Activated T-helper 1 cell treated with Interleukin-2 at 50 U/mL for 16 hours (primary cell): ENCODE results near the gene PCGF3.
"Not testable (repeated sequence)": the region's sequence is repeated elsewhere in the genome, so short reads cannot be mapped to it uniquely, and the experiment has no call there.

Experiments
- DNase-seq: peaks from one replicate; pipeline ENCODE4 v3.0.0-alpha.2; 2020; ENCODE audit warnings: low read depth

PCGF3 gene

GRCh38 chr4:683247-683897 is 22.3 kb upstream of the PCGF3 start:
- DNase-seq, result no peak

- DNase-seq, result no peak
Measured at GRCh38 chr4:683982-684622, 21.5 kb upstream of the PCGF3 start.

- no peak for DNase-seq
Measured at GRCh38 chr4:684623-685327, 20.9 kb upstream of the PCGF3 start.

GRCh38 chr4:685679-686412 is 19.8 kb upstream of the PCGF3 start:
- no peak for DNase-seq

GRCh38 chr4:686413-687040 is 19.1 kb upstream of the PCGF3 start:
- no peak for DNase-seq

- no peak for DNase-seq
Measured at GRCh38 chr4:687048-687970, 18.3 kb upstream of the PCGF3 start.

GRCh38 chr4:687971-688853 is 17.4 kb upstream of the PCGF3 start:
- DNase-seq, result no peak

- no peak for DNase-seq
Measured at GRCh38 chr4:688854-689681, 16.6 kb upstream of the PCGF3 start, which contains the start of gene SLC49A3. TSS of gene SLC49A3 (minus strand) at chr4:689151. CDS start at chr4:689127, 24 bp downstream.

- DNase-seq, result no peak
Measured at GRCh38 chr4:689723-690122, 15.9 kb upstream of the PCGF3 start.

GRCh38 chr4:692771-693554 is 12.7 kb upstream of the PCGF3 start:
- DNase-seq, result no peak

- not testable (repeated sequence) for DNase-seq
Measured at GRCh38 chr4:694341-694940, 11.2 kb upstream of the PCGF3 start.

- DNase-seq, result no peak
Measured at GRCh38 chr4:699816-700580, 5.6 kb upstream of the PCGF3 start.

- no peak for DNase-seq
Measured at GRCh38 chr4:700587-701264, 4.9 kb upstream of the PCGF3 start.

- no peak for DNase-seq
Measured at GRCh38 chr4:702618-703048, 3.0 kb upstream of the PCGF3 start.

GRCh38 chr4:703336-704197 is 2.1 kb upstream of the PCGF3 start:
- no peak for DNase-seq
